HCEC 1CT (cell line): ENCODE data around the gene CTDP1.
"Not testable (repeated sequence)": the region's sequence is repeated elsewhere in the genome, so short reads cannot be mapped to it uniquely, and the experiment has no call there.

Experiments
- DNase-seq: peaks from one replicate; pipeline ENCODE4 v3.0.0-alpha.2; 2017

Gene CTDP1

GRCh38 chr18:79682894-79683625 lies 3.5 kb downstream of the CTDP1 start:
- no peak for DNase-seq

- no peak for DNase-seq
These were observed 4.2 kb downstream of the CTDP1 start for GRCh38 chr18:79683626-79684282.

- no peak for DNase-seq
These were observed 4.7 kb downstream of the CTDP1 start for GRCh38 chr18:79684283-79684631.

- no peak for DNase-seq
These were observed 5.2 kb downstream of the CTDP1 start for GRCh38 chr18:79684787-79685186.

- no peak for DNase-seq
These were observed 5.7 kb downstream of the CTDP1 start for GRCh38 chr18:79685281-79685680.

GRCh38 chr18:79685971-79686370 lies 6.4 kb downstream of the CTDP1 start:
- no peak for DNase-seq

- DNase-seq = no peak
These were observed 8.2 kb downstream of the CTDP1 start for GRCh38 chr18:79687806-79688205.

GRCh38 chr18:79690071-79690470 lies 10.5 kb downstream of the CTDP1 start:
- DNase-seq = no peak

GRCh38 chr18:79690586-79691482 lies 11.2 kb downstream of the CTDP1 start:
- no peak for DNase-seq

GRCh38 chr18:79692056-79692455 lies 12.5 kb downstream of the CTDP1 start:
- DNase-seq = no peak

GRCh38 chr18:79692886-79693285 lies 13.3 kb downstream of the CTDP1 start:
- DNase-seq = no peak

GRCh38 chr18:79693561-79694205 lies 14.1 kb downstream of the CTDP1 start:
- DNase-seq = no peak

GRCh38 chr18:79694206-79694894 lies 14.7 kb downstream of the CTDP1 start:
- not testable (repeated sequence) for DNase-seq

- no peak for DNase-seq
These were observed 15.3 kb downstream of the CTDP1 start for GRCh38 chr18:79694895-79695213.

- DNase-seq = no peak
These were observed 15.7 kb downstream of the CTDP1 start for GRCh38 chr18:79695269-79695668.

GRCh38 chr18:79695856-79696850 lies 16.6 kb downstream of the CTDP1 start:
- DNase-seq = no peak

GRCh38 chr18:79697178-79697577 lies 17.6 kb downstream of the CTDP1 start:
- DNase-seq = no peak

GRCh38 chr18:79697976-79698375 lies 18.4 kb downstream of the CTDP1 start:
- DNase-seq = no peak

- DNase-seq = no peak
These were observed 19.2 kb downstream of the CTDP1 start for GRCh38 chr18:79698668-79699335.

GRCh38 chr18:79699653-79700052 lies 20.1 kb downstream of the CTDP1 start:
- no peak for DNase-seq

GRCh38 chr18:79702906-79703305 lies 23.3 kb downstream of the CTDP1 start:
- DNase-seq = no peak
